ENCODE results near the gene ELAPOR1.
A peak's percentile ranks its signal among the peaks of the same experiment; 100 is the strongest.

Gene ELAPOR1, protein sequence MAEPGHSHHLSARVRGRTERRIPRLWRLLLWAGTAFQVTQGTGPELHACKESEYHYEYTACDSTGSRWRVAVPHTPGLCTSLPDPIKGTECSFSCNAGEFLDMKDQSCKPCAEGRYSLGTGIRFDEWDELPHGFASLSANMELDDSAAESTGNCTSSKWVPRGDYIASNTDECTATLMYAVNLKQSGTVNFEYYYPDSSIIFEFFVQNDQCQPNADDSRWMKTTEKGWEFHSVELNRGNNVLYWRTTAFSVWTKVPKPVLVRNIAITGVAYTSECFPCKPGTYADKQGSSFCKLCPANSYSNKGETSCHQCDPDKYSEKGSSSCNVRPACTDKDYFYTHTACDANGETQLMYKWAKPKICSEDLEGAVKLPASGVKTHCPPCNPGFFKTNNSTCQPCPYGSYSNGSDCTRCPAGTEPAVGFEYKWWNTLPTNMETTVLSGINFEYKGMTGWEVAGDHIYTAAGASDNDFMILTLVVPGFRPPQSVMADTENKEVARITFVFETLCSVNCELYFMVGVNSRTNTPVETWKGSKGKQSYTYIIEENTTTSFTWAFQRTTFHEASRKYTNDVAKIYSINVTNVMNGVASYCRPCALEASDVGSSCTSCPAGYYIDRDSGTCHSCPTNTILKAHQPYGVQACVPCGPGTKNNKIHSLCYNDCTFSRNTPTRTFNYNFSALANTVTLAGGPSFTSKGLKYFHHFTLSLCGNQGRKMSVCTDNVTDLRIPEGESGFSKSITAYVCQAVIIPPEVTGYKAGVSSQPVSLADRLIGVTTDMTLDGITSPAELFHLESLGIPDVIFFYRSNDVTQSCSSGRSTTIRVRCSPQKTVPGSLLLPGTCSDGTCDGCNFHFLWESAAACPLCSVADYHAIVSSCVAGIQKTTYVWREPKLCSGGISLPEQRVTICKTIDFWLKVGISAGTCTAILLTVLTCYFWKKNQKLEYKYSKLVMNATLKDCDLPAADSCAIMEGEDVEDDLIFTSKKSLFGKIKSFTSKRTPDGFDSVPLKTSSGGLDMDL

GRCh38 chr1:109113590-109114341 lies at the start of gene ELAPOR1:
Gene ELAPOR1, plus strand, starts transcription at chr1:109114115. Its CDS starts 69 bp downstream, at chr1:109114184.
- DNase-seq (ENCODE audit: extremely low read depth in 1 of 2, low read depth in 1 of 2): peak; percentile 72 to 82

DNA sequence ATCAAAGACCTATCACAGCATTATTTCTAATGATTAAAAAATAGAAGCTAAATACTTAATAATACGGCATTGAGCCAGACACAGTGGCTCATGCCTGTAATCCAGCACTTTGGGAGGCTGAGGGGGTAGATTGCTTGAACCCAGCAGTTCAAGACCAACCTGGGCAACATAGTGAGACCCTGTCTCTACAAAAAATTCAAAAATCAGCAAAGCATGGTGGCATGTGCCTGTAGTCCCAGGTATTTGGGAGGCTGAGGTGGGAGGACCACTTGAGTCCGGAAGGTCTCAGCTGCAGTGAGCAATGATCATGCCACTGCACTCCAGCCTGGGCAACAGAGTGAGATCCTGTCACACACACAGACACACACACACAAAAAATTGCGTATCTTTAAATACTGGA lies 48.8 kb upstream of the ELAPOR1 start:
- DNase-seq (ENCODE audit: extremely low read depth in 1 of 2, low read depth in 1 of 2): no peak

DNA sequence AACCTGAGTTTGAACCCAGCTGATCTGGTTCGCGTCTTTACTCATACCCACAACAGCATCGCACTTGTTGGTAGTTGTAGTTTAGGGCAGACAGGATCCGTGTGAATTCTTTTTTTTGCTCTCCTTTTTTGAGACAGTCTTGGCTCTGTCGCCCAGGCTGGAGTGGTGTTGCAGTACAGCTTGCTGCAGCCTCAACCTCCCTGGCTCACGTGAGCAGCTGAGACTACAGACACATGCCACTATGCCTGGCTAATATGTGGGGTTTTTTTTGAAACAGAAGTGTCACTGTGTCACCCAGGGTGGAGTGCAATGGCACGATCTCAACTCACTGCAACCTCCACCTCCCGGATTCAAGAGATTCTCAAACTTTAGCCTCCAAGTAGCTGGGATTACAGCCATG lies 46.0 kb upstream of the ELAPOR1 start:
- no peak for DNase-seq (ENCODE audit: extremely low read depth in 1 of 2, low read depth in 1 of 2)

GRCh38 chr1:109069294-109069693 lies 44.6 kb upstream of the ELAPOR1 start:
- no peak for DNase-seq (ENCODE audit: extremely low read depth in 1 of 2, low read depth in 1 of 2)

GRCh38 chr1:109075531-109076490 lies 38.1 kb upstream of the ELAPOR1 start, which contains the start of gene TAF13:
Gene TAF13, minus strand, starts transcription at chr1:109076003. Its CDS starts 56 bp downstream, at chr1:109075947.
- peak; percentile 58 to 83 for DNase-seq (ENCODE audit: extremely low read depth in 1 of 2, low read depth in 1 of 2)

DNA sequence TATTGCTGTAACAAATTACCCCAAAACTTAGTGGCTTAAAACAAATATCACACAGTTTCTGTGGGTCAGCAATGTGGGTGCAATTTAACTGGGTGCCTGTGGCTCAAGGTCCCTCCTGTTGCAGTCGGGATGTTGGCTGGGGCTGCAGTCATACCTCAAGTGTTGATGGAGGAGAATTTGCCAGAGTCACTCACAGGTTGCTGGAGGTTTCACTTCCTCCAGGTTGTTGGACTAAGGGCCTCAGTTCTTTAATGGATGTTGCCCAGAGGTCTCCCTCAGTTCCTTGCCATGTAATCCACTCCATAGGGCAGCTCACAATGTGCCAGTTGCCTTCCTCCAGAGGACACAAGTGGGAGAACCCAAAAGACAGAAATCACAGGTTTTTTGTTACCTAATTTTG lies 35.6 kb upstream of the ELAPOR1 start:
- no peak for DNase-seq (ENCODE audit: extremely low read depth in 1 of 2, low read depth in 1 of 2)

DNA sequence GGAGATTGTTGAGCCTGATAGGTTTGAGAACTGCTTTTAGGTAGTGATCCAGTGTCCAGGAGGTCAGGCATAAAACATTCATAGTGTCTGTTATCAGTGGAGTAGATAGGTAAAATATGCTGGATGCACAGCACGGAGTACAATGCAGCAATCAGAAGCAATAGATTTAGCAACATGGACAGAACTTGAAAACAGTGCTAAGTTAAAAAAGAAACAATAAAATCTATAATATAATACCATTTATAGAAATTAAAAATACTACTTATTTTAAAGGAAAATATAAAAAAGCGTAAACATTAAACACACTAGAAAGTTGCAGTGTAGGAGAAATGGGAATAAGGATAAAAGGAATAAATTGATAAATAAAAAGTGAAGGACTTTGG lies 34.7 kb upstream of the ELAPOR1 start:
- DNase-seq (ENCODE audit: extremely low read depth in 1 of 2, low read depth in 1 of 2): no peak

DNA sequence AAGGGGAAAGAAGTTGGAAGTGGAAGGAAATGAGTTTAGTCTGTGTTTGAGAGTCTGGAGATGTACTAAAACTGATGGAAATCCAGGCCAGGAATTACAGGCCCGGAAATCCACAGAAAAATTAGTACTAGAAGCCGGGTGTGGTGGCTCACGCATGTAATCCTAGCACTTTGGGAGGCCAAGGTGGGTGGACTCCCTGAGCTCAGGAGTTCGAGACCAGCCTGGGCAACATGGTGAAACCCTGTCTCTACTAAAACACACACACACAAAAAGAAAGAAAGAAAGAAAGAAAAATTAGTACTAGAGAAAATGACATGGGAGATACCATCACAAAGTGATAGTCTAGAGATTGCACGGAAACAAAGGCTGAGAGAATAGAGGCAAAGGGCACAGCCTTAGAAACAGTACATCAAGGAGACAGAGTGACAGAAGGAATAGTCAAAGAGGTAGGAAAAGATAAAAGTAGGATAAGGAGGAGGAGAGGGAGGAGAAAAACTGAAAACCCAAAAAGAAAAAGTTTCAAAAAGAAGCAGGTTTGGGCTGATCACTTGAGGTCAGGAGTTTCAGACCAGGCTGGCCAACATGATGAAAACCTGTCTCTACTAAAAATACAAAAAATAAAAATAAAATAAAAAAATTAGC lies 33.4 kb upstream of the ELAPOR1 start:
- DNase-seq (ENCODE audit: extremely low read depth in 1 of 2, low read depth in 1 of 2): no peak

DNA sequence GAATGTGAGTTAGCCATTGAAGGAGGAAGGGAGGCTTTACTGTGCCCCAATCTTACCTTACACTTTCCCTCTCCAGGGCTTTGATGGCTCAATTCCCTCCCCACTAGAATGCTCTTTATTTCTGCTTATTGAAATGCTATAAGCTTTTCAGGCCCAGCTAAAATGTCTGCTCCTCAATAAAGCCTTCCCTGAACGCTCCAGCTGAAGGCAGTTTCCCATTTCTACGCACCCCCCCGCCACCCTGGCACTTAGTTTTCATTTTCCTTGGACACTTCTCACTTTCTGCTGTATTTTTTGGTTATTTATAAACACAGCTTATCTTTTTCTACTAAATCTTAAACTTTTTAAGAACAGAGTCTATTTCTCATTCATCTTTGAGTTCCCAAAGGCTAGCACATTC lies 30.4 kb upstream of the ELAPOR1 start:
- no peak for DNase-seq (ENCODE audit: extremely low read depth in 1 of 2, low read depth in 1 of 2)

DNA sequence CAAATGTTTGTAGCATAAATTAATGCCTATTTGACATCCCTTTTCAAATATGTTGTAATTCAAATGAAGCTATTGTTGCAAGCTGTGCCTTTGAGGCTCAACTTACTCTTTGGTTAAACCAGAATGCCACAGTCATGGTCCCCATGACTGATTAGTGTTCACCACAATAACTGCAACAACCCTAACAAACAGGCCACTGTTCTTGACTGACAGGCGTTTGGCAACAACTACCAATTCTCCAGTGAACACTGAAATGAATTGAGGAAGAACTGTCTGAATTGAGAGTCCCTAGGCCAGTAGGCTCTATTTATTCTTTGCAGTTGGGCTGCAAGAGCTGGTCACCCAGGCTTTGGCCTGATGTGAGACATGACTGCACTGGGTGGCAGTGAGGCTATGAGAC lies 30.0 kb upstream of the ELAPOR1 start:
- no peak for DNase-seq (ENCODE audit: extremely low read depth in 1 of 2, low read depth in 1 of 2)

- no peak for DNase-seq (ENCODE audit: extremely low read depth in 1 of 2, low read depth in 1 of 2)
Measured at GRCh38 chr1:109084563-109085517, 29.1 kb upstream of the ELAPOR1 start.

GRCh38 chr1:109089242-109090015 lies 24.5 kb upstream of the ELAPOR1 start:
- DNase-seq (ENCODE audit: extremely low read depth in 1 of 2, low read depth in 1 of 2): no peak

DNA sequence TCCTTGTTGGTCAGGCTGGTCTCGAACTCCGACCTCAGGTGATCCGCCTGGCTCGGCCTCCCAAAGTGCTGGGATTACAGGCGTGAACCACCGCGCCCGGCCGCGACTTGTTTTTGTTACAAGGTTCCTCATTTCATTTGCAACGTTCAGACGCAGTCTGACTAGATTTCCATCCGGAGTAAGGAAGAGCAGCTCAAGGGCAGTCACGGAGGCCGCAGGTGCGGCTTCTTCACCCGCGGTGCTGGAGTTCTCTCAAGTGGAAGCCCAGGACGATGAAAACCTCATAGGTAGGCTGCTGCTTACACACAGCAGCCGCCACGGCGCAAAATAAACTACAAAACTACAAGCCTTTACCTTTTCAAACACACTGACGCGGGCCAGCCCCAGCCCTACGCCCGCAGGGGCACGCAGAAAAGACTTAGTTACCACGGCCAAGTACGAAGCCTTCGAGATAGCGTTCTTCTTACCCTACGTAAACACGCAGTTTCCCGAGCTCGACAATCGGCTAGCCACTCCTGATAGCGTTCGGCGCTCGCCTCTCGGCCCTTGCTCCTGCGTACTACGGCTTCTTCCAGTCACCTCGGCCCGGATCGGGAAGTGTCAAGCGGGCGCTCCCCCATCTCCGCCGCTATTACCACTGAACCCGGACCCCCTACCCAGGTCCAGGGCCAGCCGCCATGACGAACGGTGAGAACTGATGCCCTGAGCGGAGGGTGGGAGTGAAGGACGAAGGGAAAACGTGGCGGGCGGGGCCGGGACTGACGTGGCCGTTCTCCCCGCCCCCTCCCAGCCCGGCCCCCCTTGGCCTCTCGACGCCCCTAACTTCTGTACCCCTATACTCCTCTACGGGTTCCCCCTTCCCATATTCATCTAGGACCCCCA lies 23.5 kb upstream of the ELAPOR1 start, which contains the start of gene TMEM167B:
TMEM167B (plus strand) TSS at position 569 of the 882 bp plus-strand sequence; CDS start at position 678, 109 bp downstream.
- peak; percentile 66 to 71 for DNase-seq (ENCODE audit: extremely low read depth in 1 of 2, low read depth in 1 of 2)

DNA sequence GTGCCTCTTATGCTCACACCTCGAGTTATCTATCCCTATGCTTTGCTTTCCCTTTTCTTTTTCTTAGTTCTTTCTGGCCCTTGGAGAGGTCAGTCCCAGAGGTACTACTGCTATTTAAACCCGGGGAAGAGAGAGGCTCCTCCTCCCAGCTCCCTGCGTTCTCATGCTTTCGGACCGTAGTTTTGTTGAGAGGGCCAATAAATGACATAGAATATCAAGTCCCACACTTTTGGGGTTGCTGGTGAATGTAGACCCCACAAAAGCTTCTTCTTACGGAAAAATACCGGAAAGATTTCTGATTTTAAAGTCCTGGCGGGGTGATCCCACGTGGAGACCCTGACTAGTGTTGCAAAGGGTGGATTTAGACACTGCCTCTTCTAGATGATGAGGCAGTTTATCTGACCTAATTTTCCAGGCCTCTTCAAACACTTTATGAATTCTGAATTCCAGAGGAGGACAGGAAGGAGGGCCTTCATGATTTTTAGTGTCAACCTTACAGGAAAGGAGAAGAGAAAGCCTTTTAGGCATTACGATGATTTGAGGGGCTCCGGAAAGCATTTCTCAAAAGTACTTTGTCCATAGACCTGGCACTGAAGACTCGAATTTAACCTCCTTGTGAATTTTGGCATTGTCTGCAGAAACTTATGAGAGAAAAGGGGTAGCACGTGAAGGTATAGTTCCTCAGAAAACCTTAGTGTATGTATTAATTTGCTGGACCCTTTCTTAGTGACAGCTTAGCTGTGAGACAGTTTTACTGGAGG lies 22.7 kb upstream of the ELAPOR1 start:
- DNase-seq (ENCODE audit: extremely low read depth in 1 of 2, low read depth in 1 of 2): no peak

- DNase-seq (ENCODE audit: extremely low read depth in 1 of 2, low read depth in 1 of 2): no peak
Measured at GRCh38 chr1:109091839-109092193, 22.1 kb upstream of the ELAPOR1 start.

Data from activated CD8-positive, alpha-beta memory T cell treated with anti-CD3 and anti-CD28 coated beads for 1 hour (primary cell).